Hematopoietic multipotent progenitor cell treated with erythropoietin and hydrocortisone succinate and interleukin-3 and kit ligand, for 15 days (in vitro differentiated cells): ENCODE data around the gene CCR6.
"Not testable (repeated sequence)": the region's sequence is repeated elsewhere in the genome, so short reads cannot be mapped to it uniquely, and the experiment has no call there.

Experiments
- DNase-seq: peaks from one replicate; pipeline ENCODE4 v3.0.0-alpha.2; 2015; ENCODE audit warnings: low spot score

Gene CCR6

DNA sequence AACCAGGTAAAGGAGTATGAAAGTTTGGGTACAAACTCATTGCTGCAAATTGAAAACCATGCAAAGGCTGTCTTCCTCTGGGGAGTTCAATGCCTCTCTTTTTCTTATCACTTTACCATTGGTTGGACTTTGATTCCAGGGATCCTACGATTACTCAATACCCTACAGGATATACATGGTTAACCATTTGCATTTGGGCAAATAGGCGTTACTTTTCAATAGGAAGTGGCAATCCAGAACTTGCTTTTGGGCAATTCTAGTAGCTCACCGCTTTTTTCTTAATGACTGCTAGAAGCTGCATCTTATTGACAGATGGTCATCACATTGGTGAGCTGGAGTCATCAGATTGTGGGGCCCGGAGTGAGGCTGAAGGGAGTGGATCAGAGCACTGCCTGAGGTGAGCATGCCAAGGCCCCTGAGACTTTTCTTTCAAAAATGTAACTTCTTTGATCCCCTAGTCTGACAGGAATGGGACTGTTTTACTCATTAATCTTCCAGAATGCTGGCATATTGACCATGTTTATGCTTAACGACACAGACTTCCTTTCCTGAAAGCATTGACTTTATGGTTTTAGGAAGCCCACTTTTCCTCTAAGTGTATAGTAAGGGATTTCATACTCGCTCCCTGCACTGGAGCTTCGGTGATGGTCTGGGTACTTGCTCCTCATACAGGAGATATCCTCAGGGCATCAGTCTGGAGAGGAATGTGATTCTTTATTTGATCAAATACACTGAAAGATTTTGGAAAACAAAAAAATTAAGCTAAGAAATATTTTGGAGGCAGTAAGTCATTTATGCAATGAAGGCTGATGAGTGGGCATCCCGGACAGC lies at the start of gene CCR6:
Gene CCR6, plus strand, starts transcription at position 270 of the 831 bp plus-strand sequence. CDS start 13,039 bp downstream, outside the sequence.
- DNase-seq: no peak

- DNase-seq: no peak
Measured at GRCh38 chr6:167073679-167074274, 49.1 kb upstream of the CCR6 start.

- DNase-seq: no peak
Measured at GRCh38 chr6:167077241-167077932, 45.5 kb upstream of the CCR6 start.

GRCh38 chr6:167078745-167079144 lies 44.2 kb upstream of the CCR6 start:
- DNase-seq: no peak

- DNase-seq: no peak
Measured at GRCh38 chr6:167079853-167080297, 43.0 kb upstream of the CCR6 start.

DNA sequence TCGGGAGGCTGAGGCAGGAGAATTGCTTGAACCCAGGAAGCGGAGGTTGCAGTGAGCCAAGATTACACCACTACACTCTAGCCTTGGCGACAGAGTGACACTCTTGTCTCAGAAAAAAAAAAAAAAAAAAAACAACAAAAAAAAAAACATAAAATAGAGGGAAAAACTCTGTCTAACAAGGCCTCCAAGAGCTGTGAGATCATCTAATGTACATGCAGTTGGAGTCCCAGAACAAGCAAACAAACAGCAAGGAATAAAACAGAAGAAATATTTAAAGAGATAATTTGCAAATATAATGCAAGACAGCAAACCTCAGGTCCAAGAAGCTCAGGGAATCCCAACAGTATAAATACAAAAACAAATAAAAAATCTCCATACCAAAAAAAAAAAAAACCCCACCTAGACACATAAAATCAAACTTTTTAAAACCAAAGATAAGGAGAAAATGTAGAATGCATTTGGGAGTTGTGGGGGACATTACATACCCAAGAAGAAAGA lies 35.0 kb upstream of the CCR6 start:
- DNase-seq: no peak

GRCh38 chr6:167088741-167089140 lies 34.2 kb upstream of the CCR6 start:
- not testable (repeated sequence) for DNase-seq

DNA sequence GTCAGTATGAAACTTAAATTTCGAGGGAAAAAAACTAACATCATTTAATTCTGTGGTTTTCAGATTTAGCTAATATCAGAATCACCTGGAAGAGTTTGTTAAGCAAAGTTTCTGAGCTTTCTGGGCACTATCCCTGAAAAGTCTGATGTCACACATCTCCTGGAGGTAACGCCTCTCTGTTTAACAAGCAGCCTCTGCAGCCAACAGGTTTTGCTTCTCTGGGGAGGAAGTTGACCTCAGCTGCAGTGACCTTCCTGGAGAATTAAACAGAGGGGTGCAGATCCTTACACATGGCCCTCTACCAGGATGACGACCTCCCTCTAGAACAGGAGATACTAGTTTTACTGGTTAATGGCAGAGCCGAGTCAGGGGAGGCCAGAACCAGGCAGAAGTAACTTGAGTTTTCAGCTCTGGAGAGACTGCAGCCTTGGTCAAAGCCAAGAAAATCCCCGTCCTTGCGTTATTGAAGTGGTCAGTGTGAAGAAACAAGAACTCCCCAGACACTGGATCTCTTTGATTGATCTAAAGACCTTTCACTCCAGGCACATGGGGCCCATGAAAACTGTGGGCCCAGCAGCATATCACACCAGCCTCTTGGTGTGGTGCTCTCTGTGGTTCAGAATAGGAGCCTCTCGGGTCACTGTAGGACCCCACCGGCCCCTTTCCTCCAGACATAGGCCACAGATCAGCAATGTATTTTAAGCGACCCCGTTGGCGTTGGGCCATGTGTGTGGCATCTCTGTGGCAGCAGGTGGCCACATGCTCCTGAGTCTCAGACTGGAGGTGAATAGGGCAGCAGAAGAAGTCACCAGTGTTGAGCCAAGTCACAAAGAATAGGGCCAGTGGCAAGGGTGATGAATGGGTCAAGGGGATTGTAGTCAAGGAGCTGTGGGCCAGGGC lies 33.4 kb upstream of the CCR6 start:
- DNase-seq: no peak

GRCh38 chr6:167090171-167090570 lies 32.7 kb upstream of the CCR6 start:
- DNase-seq: no peak

DNA sequence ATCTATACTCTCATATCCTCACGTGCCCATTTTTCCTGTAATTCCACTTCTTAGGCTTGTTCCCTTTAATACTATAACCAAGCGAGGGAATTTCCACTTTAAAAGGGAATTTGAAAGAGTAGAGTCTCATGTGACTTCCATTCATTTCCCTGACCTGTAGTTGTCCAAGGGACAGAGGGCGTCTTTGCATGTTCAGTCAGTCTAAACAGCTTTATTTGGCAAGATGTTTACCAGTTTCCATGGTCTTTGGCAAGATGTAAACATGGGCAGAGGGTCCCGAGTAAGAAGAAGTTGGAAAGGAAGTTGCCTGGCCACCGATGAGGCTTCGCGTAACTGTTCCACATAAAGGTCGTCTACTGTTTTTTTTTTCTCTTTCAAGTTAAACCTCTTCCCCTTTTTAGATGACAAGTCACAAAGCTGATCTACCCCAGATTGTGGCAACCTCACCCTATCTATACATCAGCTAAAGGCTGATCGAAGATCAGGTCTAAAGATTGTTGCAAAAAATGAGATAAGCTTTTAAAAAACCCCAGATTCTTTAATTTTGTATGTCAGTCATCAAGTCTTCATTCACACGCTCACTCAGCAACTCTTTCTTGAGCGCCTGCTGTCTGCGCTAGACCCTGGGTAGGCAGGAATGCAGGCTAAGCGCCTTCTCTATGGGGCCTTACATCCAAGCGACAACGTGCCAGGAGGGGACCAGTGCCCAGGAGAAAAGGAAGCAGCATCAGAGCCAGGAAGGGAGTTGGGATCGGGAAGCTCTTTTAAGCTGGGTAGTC lies 31.7 kb upstream of the CCR6 start:
- no peak for DNase-seq

- no peak for DNase-seq
Measured at GRCh38 chr6:167091805-167092107, 31.1 kb upstream of the CCR6 start.

DNA sequence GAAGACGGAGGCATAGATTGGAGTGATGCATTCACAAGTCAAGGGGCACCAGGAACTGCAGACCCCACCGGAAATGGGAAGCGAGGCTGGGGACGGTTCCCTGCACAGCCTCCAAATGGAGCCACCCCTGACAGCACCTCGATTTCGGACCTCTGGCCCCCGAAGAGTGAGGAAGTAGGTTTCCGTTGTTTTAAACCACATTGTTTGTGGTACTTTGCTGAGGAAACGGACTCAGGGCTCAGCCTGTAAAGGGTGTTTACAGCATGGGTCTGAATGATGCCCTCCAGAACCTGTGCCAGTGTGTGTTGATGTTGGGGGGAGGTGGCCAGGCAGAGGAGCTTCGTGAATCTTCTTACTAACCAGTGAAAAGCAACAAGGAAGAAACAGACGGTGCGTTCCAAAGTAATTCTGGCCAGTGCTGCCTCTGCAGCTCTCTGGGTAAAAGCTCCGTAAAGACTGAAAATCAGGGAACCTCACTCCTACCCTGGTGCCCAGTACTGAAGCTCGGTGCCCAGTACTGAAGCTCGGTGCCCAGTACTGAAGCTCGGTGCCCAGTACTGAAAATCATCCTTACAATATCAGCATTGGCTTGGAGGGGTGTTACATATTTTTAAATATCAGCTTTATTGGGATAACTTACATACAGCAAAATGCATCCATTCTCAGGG lies 30.1 kb upstream of the CCR6 start:
- DNase-seq: no peak

DNA sequence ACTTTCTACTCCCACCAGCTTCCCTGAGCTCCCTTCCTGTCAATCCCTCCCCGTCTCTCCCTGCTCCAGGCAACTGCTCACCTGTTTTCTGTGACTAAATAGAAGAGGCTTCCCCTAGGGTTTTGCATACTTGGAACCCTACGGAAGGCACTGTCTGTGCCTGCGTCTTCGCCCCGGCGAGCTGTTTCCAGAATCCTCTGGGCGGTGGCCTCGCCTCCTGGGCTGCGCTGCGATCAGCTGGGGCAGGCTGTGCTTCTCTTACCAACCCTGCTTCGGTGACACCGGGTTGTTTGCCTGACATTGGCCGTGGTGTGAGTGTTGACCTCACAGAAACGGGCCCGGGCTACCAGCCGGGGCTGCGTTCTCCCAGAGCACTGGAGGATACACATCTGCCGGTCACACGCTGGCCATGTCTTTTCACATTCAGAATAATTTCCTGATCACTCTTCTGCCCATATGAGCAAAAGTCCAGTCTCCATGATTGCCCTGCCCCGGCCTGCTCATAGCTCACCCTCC lies 29.4 kb upstream of the CCR6 start:
- no peak for DNase-seq

DNA sequence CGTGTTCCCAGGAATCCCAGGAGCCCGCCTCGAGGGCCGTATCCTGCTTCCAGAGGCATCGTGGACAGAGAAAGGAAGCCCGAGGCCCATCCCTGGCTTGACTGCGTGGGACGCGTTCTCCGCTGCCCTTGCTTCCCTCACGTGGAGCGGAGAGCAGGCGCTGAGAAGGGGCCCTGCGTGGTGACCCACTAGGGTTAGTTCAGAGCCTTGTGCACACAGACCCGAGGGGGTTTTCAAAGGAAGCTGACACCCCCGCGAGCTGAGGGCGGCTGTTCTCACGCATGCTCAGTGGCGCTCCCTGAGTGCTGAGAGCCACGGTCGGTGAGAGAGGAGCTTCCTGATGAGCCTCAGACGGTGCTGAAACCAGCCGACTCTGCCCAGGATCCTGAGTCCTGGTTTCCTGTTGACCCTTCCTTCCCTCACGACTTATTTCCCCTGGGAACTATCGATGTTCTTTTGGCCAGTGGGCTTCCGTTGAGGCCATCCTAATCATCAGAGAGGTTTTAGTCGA lies 28.9 kb upstream of the CCR6 start:
- no peak for DNase-seq

DNA sequence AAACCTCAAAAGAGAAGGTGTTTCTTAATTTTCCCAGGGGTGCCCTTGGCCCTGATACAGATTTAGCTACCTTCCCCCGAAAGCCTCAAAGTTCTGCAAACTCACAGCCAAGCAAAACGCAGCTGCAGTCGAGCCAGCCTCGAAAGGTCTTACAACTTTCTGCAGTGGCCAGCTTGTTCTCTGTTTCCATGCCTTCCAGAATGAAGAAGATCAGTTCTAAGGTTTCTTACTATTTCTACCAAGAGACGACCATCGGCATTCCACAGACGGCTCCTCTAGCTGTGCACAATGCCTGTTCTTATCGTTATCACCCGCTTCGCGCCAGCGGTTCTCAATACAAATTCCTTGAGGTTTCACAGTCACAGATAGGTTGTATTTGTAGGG lies 28.5 kb upstream of the CCR6 start:
- DNase-seq: no peak

- no peak for DNase-seq
Measured at GRCh38 chr6:167094820-167095637, 27.9 kb upstream of the CCR6 start.

GRCh38 chr6:167095888-167096287 lies 27.0 kb upstream of the CCR6 start:
- no peak for DNase-seq

- DNase-seq: no peak
Measured at GRCh38 chr6:167096991-167097390, 25.9 kb upstream of the CCR6 start.

- DNase-seq: no peak
Measured at GRCh38 chr6:167097770-167098169, 25.1 kb upstream of the CCR6 start.
